ENCODE data around the gene MEGF9. TPM values are rescaled to one million over a fixed set of nuclear protein-coding genes. Genes with fewer than 3 reads are reported as not detected.

MEGF9 gene
- total RNA-seq, 2 experiments from 2014 or later, result 5.1 to 10.2 TPM

GRCh38 chr9:120612218-120612617 lies 102.1 kb downstream of the MEGF9 start:
- no peak for TF ChIP-seq EZH2phosphoT487 (IDR thresholded peaks at IDR 0.05; ENCODE audit: borderline replicate concordance, low read depth, low read length)
- peak; percentile 70 for TF ChIP-seq CTCF (conservative IDR thresholded peaks at IDR 0.05; ENCODE audit: low read length)
- POLR2A ChIA-PET, result interaction anchor here (0.7 to 1.7 kb wide), 2 partner anchors 29 to 49 kb away, joined by 4 read pairs; no protein-coding TSS in a partner anchor
- intact Hi-C loops (cut with micrococcal nuclease; ENCODE audit: unreplicated experiment), result no loop called here

GRCh38 chr9:120611690-120612068 lies 102.6 kb downstream of the MEGF9 start:
- POLR2A ChIA-PET, result interaction anchor here (0.6 to 1.7 kb wide), 3 partner anchors 14 to 40 kb away, joined by 4 to 5 read pairs (median 5); no protein-coding TSS in a partner anchor
- TF ChIP-seq EZH2phosphoT487 (IDR thresholded peaks at IDR 0.05; ENCODE audit: borderline replicate concordance, low read depth, low read length) (no peak), CTCF (conservative IDR thresholded peaks at IDR 0.05; ENCODE audit: low read length) (no peak)
- intact Hi-C loops (cut with micrococcal nuclease; ENCODE audit: unreplicated experiment), result no loop called here
- Histone ChIP-seq H3K4me3 (ENCODE audit: low read depth, low read length, poor library complexity, severe bottlenecking) (no peak overlapping the region), H2AFZ (ENCODE audit: low read length) (no peak overlapping the region), H3K36me3 (ENCODE audit: insufficient read depth, low read length) (no peaks in the 10 kb centered on the region), H3K79me2 (ENCODE audit: insufficient read depth, low read depth, low read length) (no peaks in the 10 kb centered on the region), H3K9me2 (ENCODE audit: insufficient read depth, low read length) (no peaks in the 10 kb centered on the region), H3K4me1 (ENCODE audit: insufficient read depth, low read length, poor library complexity, severe bottlenecking) (no peaks in the 10 kb centered on the region), H4K20me1 (ENCODE audit: insufficient read depth, low read length) (no peaks in the 10 kb centered on the region), H3K9me3 (ENCODE audit: low read length) (no peaks in the 10 kb centered on the region), H3K27ac (ENCODE audit: low read depth, low read length, poor library complexity, severe bottlenecking) (no peak overlapping the region), H3K4me2 (ENCODE audit: low read length) (no peak overlapping the region)
- CTCF ChIA-PET (ENCODE audit: unreplicated experiment), result interaction anchor here (0.6 kb wide), 1 partner anchor 161 kb away, joined by 4 read pairs; no protein-coding TSS in a partner anchor
- BruUV-seq (replicated peaks), result no TSS peak
- DNase-seq (ENCODE audit: low spot score), result no peak

More at GRCh38 chr9:120612218-120612617, 102.1 kb downstream of the MEGF9 start:
- H3K9me3 ChIP-seq (ENCODE audit: low read length), result no peaks in the 10 kb centered on the region
- peak; percentile 8 for DNase-seq (ENCODE audit: low spot score)
- no peak overlapping the region for H3K4me3 ChIP-seq (ENCODE audit: low read depth, low read length, poor library complexity, severe bottlenecking)
- no peaks in the 10 kb centered on the region for H3K36me3 ChIP-seq (ENCODE audit: insufficient read depth, low read length)
- BruUV-seq (replicated peaks), result no TSS peak
- CTCF ChIA-PET (ENCODE audit: unreplicated experiment), result no interaction called here
- H3K9me2 ChIP-seq (ENCODE audit: insufficient read depth, low read length), result no peaks in the 10 kb centered on the region
- no peak overlapping the region for H2AFZ ChIP-seq (ENCODE audit: low read length)
- H3K27ac ChIP-seq (ENCODE audit: low read depth, low read length, poor library complexity, severe bottlenecking), result no peak overlapping the region
- no peaks in the 10 kb centered on the region for H3K79me2 ChIP-seq (ENCODE audit: insufficient read depth, low read depth, low read length)
- no peaks in the 10 kb centered on the region for H3K4me1 ChIP-seq (ENCODE audit: insufficient read depth, low read length, poor library complexity, severe bottlenecking)
- H4K20me1 ChIP-seq (ENCODE audit: insufficient read depth, low read length), result no peaks in the 10 kb centered on the region
- H3K4me2 ChIP-seq (ENCODE audit: low read length), result no peak overlapping the region

- no peak overlapping the region for H3K4me2 ChIP-seq (ENCODE audit: low read length)
- no peak overlapping the region for H2AFZ ChIP-seq (ENCODE audit: low read length)
- DNase-seq (ENCODE audit: low spot score), result no peak
- H3K4me1 ChIP-seq (ENCODE audit: insufficient read depth, low read length, poor library complexity, severe bottlenecking), result no peaks in the 10 kb centered on the region
- no peaks in the 10 kb centered on the region for H3K9me3 ChIP-seq (ENCODE audit: low read length)
- BruUV-seq (replicated peaks), result no TSS peak
- CTCF ChIA-PET (ENCODE audit: unreplicated experiment), result interaction anchor here (0.6 kb wide), 1 partner anchor 160 kb away, joined by 4 read pairs; no protein-coding TSS in a partner anchor
- no peak for TF ChIP-seq EZH2phosphoT487 (IDR thresholded peaks at IDR 0.05; ENCODE audit: borderline replicate concordance, low read depth, low read length)
- peak; percentile 54 for TF ChIP-seq CTCF (conservative IDR thresholded peaks at IDR 0.05; ENCODE audit: low read length)
- H3K9me2 ChIP-seq (ENCODE audit: insufficient read depth, low read length), result no peaks in the 10 kb centered on the region
- no peak overlapping the region for H3K4me3 ChIP-seq (ENCODE audit: low read depth, low read length, poor library complexity, severe bottlenecking)
- H3K36me3 ChIP-seq (ENCODE audit: insufficient read depth, low read length), result no peaks in the 10 kb centered on the region
- intact Hi-C loops (cut with micrococcal nuclease; ENCODE audit: unreplicated experiment), result no loop called here
- POLR2A ChIA-PET, result interaction anchor here (0.6 to 1.7 kb wide), 3 partner anchors 13 to 39 kb away, joined by 4 to 5 read pairs (median 5); no protein-coding TSS in a partner anchor
- H4K20me1 ChIP-seq (ENCODE audit: insufficient read depth, low read length), result no peaks in the 10 kb centered on the region
- H3K27ac ChIP-seq (ENCODE audit: low read depth, low read length, poor library complexity, severe bottlenecking), result no peak overlapping the region
- no peaks in the 10 kb centered on the region for H3K79me2 ChIP-seq (ENCODE audit: insufficient read depth, low read depth, low read length)
Observed at GRCh38 chr9:120610975-120611689, 103.1 kb downstream of the MEGF9 start.

All from OCI-LY7 (cell line).